ENCODE results near the gene TSPAN3.

DNA sequence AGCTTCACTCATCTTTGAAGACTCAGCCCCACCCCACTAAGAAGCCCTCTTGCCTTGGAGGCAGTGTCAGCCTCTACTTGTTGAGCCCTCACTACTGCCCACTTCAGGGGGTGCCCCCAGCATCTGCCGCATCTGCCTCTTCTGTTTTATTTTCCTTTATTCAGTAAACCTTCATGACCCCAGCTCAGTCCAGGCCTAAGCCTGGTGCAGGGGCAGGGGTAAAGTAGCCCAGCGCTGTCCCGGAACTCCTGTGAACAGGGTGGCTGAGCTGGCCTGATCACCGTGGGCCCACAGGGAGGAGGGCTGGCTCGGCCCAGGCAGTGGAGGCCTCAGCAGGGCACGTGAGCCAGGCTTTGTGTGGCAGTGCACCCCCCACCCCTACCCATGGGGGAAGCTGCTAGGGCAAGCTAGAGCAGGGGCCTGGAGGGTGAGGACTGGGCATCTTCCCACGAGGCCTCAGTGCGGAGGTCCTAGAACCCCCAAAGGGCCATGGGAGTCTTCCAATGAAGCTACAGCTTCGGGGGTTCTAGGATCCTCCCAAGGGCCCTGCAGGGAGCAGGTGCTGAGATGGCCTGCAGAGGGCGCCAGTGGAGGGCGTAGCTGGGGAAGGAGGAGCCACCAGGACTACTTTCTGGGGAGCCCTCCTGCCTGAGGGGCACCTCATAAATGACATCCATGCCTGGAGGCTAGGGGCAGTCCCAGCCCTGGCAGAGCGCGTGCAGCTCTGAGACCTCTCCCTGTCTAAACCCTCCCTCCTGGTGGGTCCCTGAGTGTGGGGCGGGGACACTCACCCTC, 36.0 kb downstream of the TSPAN3 start:
- TF ChIP-seq CTCF (IDR thresholded peaks at IDR 0.05) (peak; percentile 78), EZH2 (IDR thresholded peaks at IDR 0.05; ENCODE audit: borderline replicate concordance, insufficient read depth, low read depth, low read length, poor library complexity, severe bottlenecking) (no peak)

Measured in B cell (primary cell).